NCI-H460 (cell line): ENCODE measurements around the gene ADAT3. TPM values are rescaled to one million over a fixed set of nuclear protein-coding genes. Genes with fewer than 3 reads are reported as not detected.

Source experiments
- DNase-seq: peaks from one replicate; pipeline ENCODE4 v3.0.0-alpha.2; 2016; ENCODE audit warnings: low read depth; ENCODE audit errors: extremely low read depth
- total RNA-seq: library from RNA; depleted of rRNA; stranded (reverse); fragments of >200 nt; shearing (Covaris generic); gene quantifications from 2 replicates; pipeline ENCODE4 v1.2.3, GENCODE V29; 2014

Gene ADAT3
- total RNA-seq, 1 experiment from 2014 or later, result 2.1 TPM

GRCh38 chr19:1911098-1911497 lies 5.9 kb downstream of the ADAT3 start:
- DNase-seq, result no peak

GRCh38 chr19:1911995-1912394 lies 6.8 kb downstream of the ADAT3 start:
- no peak for DNase-seq

GRCh38 chr19:1912760-1913505 lies 7.7 kb downstream of the ADAT3 start:
- no peak for DNase-seq

GRCh38 chr19:1913781-1914577 lies 8.8 kb downstream of the ADAT3 start:
- no peak for DNase-seq

GRCh38 chr19:1914826-1915341 lies 9.7 kb downstream of the ADAT3 start:
- no peak for DNase-seq

- DNase-seq, result no peak
These were observed 11.9 kb downstream of the ADAT3 start for GRCh38 chr19:1917146-1917545.

- DNase-seq, result no peak
These were observed 12.7 kb downstream of the ADAT3 start for GRCh38 chr19:1917926-1918325.

- no peak for DNase-seq
These were observed 13.8 kb downstream of the ADAT3 start for GRCh38 chr19:1918975-1919374.

GRCh38 chr19:1920644-1921043 lies 15.4 kb downstream of the ADAT3 start:
- no peak for DNase-seq

- no peak for DNase-seq
These were observed 16.1 kb downstream of the ADAT3 start for GRCh38 chr19:1921326-1921725.

- no peak for DNase-seq
These were observed 16.6 kb downstream of the ADAT3 start for GRCh38 chr19:1921825-1922224.

- DNase-seq, result no peak
These were observed 17.6 kb downstream of the ADAT3 start for GRCh38 chr19:1922803-1923202.

- no peak for DNase-seq
These were observed 18.1 kb downstream of the ADAT3 start for GRCh38 chr19:1923319-1923718.

GRCh38 chr19:1924320-1924961 lies 19.2 kb downstream of the ADAT3 start:
- DNase-seq, result no peak

GRCh38 chr19:1925544-1925943 lies 20.3 kb downstream of the ADAT3 start:
- no peak for DNase-seq

- peak; percentile 51 for DNase-seq
These were observed 24.0 kb downstream of the ADAT3 start for GRCh38 chr19:1929021-1929742.

- DNase-seq, result no peak
These were observed 26.2 kb downstream of the ADAT3 start for GRCh38 chr19:1931445-1931844.

- DNase-seq, result no peak
These were observed 27.2 kb downstream of the ADAT3 start for GRCh38 chr19:1932395-1932794.

- DNase-seq, result no peak
These were observed 28.0 kb downstream of the ADAT3 start for GRCh38 chr19:1933244-1933643.

GRCh38 chr19:1933942-1934341 lies 28.7 kb downstream of the ADAT3 start:
- no peak for DNase-seq
